Measurements from ENCODE around the gene PPP2R2C.

The PPP2R2C gene

DNA sequence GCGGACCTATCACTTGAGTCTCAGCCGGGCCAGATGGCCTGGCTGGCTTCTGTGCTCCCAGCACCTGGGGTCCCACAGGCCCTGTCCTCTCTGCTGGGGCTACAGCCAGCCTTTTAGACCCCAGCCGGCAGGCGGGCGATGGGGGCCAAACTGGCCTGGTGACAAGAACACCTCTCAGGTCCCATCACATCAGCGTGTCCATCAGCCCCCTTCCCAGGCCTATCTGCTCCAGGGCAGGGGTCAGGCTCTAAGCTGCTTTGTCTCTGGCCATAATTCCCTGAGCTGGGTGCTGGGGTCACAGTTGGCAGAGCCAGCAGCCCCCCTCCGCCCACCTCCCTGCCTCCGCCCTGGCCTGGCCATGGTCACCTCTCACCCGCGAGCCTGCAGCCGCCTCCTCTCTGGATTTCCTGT, 77.7 kb downstream of the PPP2R2C start:
- DNase-seq = no peak

DNA sequence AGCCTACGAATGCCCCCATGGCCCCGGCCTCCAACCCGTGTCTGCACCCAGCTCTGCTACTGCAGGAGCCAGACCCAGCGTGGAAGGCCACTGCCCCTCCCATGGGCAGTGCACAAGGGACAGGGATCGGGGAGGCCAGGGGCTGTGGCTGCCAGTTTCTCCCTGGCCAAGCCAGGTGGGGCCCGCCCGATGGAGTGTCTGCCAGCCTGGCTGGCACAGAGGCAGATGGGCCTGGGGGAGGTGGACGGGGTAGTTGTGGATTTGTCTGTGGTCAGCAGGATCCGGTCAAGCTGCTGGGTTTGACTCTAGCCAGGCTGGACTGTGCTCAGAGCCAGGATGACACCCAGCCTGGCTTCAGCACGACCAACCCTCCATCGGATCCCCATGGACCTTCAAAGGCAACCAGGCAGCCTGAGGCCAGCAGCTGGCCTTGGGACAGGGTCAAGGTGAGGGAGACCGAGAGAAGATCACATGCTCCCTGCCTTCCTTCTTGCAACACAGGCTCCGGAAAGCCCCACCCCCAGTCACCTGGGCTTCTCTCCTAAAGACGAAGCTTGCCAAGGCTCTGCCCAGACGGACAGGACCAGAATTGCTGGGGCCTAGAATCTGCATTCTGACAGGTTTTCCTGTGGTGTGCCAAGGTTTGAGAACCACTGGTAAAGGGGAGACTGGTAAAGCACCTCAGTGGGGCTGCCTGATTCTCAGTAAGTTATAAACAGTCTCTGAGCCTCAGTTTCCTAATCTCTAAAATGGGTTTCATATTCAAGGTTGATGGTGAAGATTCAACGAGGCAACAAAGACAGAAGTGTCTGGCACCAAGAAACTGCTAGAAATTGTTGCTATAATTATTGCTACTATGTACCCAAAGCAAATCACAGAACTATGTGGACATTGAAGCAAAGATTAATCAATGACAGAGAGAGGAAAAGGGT, 78.6 kb downstream of the PPP2R2C start:
- no peak for DNase-seq

DNA sequence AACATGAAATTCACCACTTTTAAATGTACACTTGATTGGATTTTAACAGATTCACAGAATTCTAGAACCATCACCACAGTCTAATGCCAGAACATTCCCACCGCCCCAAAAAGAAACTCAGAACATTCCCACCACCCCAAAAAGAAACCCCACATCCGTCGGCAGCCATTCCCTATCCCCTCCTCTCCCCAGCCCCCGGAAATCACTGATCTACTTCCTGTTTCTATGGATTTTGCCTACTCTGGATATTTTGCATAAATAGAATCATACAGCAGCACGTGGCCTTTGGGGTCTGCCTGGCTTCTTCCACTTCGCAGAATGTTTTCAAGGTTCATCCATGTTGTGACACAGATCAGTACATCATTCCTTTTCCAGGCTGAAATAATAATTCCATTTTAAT, 79.3 kb downstream of the PPP2R2C start:
- no peak for DNase-seq

DNA sequence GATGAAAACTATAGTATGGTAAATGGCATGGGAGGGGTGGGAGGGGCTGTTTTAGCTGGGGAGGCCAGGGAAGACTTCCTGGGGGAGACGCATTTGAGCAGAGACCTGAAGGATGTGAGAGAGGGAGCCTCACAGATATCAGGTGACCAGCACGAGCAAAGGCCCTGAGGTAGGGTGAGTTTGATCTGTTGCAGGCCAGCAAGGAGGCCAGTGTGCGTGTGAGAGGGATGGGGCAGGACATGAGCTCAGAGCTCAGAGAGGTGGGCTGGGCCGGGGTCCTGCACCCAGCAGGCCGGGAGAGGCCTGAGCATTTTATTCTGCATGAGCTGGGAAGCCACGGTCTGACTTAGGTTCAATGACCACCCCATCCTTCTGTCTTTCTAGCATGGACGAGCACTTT, 80.0 kb downstream of the PPP2R2C start:
- no peak for DNase-seq

DNA sequence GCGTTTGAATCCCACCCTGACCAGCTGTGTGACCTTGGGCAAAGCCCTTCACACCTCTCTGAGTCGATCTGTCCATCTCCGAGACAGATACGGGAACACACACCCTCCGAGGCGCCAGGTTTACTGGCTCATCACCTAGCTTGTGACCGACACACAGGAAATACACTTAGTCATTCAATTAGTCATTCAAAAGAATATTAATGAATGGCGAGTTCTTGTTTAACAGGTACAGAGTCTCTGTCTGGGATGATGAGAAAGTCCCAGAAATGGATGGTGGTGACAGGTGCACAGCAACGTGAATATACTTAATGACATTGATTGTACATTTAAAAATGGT, 80.6 kb downstream of the PPP2R2C start:
- no peak for DNase-seq

DNA sequence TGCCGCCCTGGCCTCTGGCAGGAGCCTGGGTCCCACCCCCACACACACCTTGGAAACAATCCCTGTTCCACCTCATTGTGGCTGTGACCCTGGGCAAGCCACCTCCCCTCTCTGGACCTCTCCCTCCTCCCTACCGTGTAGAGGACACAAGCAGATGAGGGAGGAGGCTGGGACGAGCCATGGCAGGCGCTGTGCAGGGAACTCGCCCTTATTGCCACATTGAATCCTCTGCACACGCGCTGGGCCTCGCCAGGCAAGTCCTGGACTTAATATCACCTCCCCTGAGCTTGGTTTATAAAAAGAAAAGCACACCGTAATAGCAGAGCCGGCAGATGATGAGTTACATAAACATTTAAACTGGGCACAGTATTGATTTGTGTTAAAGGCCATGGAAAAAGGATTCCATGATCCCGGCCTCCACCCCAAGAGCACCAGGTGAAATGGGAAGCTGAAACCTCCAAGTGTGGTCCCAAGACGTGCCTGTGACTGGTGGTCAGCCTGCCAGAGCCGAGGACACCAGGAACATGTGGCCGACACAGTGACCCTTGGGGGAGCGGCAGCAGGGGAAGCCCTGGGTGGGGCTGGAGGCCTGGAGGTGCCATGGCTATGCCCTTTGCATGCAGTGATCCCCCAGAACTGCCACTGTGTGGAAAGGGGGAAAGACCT, 81.1 kb downstream of the PPP2R2C start:
- no peak for DNase-seq

DNA sequence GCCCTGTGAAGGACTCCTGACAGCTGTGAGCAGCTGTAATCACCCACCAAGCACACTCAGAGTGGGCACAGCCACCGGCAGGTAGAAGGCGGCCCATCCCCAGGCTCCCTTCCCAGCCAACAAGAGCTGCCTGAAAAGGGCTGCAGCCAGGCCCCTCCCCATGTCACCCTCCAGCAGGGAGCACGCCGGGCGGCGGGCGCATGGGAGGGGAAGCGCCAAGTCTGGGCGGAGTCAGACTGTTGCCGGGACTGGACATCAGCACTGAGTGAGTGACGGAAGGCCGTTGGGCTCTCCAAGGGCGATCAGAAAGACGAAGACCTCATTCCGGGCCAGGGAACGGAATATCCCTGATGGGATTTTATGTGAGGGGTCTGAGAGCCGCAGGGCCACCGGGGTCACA, 82.1 kb downstream of the PPP2R2C start:
- DNase-seq = no peak

DNA sequence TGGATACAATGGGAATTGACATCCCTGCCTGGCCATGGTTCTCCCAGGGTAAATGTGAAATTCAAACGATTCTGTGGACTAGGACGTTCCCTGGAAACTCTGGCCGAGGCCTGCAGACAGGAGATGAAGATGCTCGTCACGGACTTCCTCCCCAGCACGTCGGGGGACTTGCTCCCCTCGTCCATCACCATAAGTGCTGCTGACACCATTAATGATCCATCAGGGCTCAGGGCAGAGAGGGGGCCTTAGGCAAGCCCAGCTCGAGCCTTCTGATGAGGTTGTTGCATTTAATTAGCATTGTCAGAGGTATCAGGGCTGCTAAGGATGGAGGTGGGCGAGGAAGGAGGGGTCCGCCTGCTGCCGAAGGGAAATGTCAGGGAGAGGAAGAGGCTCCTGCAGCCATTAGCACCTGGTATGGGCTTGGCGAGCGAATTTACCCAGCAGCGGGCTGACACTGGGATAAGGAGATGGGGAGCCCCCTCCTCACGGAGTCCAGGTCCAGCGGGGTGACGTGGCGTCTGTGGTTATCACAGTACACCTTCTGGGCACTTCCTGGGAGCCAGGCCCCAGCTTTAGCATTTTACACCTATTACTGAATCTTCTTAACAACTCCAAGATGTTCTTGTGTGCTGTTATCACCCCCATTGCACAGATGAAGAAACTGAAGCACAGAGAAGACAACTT, 83.1 kb downstream of the PPP2R2C start:
- no peak for DNase-seq

DNA sequence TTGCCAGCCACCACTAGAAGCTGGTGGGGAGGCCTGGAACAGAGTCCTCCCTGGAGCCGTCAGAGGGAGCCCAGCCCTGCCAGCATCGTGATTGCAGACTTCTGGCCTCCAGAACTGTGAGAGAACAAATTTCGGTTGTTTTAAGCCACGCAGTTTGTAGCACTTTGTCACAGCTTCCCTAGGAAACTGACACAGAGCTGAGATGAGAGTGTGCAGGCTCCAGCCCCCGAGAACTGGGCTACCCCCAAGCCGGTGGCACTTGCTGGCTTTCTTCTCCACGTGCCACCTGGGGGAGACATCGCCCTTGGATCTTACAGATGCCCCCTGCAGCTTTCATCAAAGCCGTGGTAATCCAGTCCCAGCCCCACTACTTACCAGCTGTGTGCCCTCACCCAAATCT, 83.7 kb downstream of the PPP2R2C start:
- no peak for DNase-seq

DNA sequence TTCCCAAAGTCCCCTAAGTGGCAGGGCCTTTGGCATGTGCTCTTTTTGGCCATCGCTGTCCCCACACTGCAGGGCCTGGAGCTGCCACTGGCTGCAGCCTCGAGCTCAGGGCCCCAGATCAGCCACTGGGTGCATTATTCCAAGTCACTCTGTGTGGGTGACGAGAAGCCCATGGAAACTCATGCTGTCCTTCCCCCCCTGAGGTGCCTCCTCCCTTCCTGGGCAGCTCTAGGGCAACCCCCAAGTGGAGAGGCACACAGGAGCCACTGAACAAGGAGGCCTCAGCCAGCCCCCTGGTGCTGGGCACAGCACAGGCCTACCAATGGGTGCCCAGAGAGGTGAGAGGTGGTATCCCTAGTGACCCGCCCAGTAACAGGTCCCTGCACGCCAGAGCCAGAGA, 84.5 kb downstream of the PPP2R2C start:
- DNase-seq = no peak

DNA sequence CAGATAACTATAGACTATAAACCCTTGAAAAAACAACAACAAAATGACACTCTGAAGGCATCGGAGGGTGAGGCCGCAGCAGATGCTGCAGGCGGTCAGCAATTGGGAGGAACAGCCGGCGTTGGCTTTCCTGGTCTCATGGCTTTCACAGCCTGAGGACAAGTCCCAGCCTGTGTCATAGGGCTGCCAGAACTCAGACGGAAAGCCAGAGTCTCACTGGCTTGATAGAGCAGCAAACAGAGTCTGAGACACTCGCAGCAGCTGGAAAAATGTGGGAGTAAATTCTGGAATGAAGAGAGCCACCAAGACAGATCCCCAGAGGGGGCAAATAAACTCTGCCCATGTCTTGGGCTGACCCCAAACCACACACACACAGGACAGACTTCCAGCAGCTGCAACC, 86.3 kb downstream of the PPP2R2C start:
- no peak for DNase-seq

DNA sequence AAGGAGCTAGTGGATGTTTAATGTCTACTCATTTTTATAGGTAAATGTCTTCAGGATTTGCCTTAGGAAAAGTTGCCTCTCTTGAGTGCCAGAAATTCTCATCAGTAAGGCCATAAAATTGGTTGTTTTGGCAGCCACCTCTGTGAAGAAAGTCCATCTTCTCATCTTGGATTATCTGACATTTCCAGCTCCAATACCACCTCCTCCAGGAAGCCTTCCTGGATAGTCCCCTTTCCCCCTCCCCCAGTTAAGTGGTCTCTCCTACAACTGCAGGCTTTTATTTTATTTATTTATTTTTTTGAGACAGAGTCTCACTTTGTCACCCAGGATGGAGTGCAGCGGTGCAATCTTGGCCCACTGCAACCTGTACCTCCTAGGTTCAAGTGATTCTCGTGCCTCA, 87.1 kb downstream of the PPP2R2C start:
- DNase-seq = no peak

DNA sequence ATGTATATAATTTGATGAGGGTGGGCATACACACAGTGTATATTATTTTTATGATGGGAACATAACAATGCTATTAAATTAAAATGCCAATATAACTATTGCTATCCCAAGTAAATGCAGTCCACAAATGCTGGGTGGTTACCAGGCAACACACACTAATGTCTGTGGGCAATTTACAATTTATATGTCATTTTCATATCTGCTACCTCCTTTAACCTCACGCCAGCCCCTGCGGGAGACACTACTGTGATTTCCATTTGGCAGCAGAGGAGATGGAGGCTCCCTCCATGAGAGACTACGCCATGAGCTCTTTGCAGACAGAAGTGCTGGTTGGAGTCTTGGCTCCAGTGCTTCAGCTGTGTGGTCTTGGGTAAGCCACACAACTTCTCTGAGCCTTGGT, 87.9 kb downstream of the PPP2R2C start:
- no peak for DNase-seq

DNA sequence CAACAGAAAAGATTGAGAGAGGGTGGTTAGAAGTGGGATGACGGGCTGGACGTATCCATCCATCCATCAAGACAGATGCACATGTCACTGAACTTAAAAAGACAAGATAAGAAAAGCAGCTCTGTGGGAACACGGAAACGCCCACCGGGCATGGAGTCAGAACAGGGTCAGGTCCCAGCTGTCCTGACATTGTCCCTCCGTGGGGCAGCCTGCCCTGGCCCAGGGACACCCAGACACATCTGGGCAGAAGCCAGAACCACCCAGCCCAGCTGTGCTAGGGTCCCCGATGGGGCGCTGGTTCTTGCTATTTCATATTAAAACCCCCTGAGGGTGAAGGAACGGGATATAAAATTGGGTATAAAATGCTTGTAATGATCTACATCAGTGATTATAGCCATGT, 88.5 kb downstream of the PPP2R2C start:
- DNase-seq = no peak

DNA sequence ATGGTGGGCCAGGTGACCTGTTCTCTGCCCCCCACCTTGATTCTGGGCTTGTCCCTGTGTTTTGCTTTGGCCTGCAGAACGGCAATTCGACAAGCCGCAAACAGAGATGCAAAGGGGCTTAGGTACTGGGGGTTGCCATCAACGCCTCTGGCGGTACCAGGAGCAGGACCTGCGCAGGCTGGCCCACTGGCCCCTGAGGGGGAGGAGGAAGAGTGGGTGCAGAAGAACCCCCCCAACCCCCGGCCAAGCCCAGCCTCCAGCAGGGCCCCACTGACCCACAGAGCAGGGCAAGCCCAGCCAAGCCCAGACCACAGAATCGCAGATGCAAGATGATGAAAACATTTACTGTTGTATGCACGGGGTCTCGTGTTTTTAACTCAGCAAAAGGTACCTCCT, 89.4 kb downstream of the PPP2R2C start:
- no peak for DNase-seq

DNA sequence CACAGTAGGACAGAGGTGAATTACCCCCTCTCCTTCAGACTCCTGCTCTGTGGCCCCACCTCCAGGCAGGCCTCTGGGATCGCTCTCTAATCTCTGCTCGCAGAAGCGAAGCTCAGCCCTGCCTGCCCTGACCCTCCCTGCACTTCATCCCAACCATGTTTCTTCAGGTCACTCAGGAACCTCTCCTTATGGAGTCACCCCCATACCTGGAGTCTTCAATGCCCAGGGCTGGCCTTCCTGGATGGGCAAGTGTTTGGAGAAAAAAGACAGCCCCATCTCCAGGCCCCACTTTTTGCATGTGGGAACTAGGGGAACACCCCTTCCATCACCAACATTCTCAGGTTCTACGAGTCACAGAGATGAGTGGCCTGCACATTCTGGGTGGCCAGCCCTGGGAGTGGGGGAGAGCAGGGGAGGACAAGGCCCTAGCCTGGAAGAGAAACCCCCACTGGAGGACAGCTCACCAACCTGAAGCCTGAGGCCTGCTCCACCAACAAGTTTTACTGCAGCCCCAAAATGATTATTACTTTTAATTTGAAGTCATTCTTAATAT, 90.8 kb downstream of the PPP2R2C start:
- DNase-seq = no peak

DNA sequence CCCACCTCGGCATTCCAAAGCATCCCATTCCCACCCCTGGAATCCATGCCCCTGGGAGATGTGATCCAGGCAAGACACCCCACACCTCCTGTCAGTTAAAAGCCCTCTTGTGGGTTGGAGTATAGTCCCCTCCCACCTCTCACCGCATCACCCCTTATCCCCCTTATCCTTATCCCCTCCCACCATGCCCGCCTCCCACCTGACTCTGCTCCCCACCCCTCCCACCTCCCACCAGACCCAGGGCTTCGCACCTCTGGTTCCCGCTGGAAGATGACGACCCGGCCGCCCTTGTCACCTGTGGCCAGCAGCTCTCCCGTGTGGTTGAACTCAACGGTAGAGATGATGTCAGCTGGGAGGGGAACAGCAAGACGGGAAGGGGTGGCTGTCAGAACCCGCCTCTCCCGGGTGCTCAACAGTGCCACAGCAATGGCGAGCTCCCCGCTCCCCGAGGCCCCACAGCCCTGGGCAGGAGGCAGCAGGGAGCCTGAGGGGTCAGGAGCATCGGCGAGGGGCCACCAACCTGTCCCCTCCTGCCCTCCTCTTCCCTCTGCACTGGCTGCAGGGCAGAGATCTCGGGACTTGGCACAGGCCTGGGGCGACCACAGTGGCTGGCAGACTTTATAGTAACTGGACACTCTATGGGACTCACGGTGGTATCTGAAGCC, 91.5 kb downstream of the PPP2R2C start:
- no peak for DNase-seq

DNA sequence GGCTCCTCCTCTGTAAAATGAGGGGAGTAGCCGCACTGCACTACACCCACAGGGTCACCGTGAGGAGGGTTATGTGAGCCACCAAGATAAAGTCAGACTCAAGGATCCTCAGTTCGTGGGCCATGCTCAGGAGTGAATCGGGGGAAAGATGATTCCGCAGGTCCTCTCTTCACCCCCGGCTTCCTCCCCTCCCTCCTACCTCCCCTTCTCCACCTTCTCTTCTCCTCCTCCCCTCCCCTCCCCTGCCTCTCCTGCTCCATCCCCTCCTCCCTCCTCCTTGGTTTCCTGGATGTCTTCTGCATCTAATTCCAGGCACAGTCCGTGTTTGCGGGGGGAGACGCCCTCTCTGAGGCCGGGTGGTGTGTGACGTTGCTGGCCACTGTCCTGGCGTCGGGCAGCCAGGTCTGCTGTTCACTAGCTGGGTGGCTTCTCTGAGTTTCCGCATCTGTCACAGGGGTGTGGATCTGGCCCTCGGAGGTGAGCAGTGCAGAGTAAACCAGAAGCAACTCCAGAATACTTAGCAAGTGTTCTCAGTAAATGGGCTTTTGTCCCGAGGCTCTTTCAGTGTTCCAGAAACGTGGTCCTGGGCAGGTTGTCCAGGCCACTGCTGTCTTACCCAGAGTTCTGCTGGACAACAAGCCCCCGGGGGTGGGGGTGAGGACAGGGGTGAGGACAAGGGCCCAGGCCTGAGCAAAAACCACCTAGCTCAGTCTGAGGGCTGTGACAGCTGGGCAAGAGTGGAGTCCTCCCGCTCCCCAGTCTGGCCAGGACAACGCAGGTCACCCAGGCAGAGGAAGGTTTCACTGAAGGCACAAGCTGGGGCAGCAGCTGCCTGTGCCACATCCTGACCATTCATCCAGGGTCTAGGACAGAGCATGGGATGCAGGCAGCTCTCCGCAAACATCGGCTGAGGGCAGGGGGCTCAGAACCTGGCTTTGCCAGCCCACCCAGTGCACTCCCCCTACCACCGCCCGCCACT, 92.4 kb downstream of the PPP2R2C start:
- DNase-seq = no peak

DNA sequence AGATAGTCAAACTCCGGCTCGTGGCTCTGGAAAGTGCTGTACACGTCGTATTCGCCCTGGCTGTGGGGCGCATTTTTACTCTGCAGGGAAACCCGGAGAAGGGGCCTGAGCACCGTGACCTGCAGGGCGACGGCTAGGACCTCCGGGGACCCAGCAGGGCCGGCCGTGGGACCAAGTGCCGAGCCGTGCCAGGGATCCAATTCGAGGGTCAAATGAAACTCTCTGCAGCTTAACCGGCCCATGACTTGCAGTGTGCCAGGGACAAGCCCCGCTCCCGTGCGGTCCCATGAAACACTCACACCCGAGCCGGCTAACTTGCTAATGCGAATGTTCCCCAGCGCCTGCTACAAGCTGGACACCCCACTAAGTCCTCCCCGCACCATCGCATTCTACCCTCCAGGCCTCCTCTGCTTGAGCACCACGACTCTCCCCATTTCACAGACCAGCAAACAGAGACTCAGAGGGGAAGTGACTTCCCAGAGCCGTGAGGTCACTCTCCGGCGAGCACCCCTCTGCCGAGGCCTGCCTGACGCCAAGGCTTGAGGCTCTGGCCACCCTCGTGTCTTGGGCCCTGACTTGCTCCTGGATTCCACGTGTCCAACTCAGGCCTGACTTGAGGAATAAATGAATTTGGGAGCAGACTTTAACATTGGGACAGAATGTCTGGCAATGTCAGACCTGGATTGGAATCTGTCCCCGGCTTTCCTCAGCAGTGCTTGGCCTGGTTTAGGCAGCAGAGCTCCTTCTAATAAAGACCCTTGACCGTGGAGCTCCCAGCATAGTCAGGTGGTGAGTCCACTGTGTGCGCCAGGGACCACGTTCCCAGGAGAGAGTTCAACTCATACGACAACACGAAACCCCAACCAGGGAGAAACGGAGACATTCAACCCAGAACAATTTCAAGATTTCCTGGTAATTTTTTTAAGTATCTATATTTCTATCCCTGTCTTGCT, 93.6 kb downstream of the PPP2R2C start:
- DNase-seq = no peak

Data from T-helper 2 cell (primary cell).